CD4-positive, alpha-beta T cell treated with Interferon gamma for 1 hour (primary cell): ENCODE results near the gene RELL2.

Source experiments
- DNase-seq: peaks from one replicate; pipeline ENCODE4 v3.0.0-alpha.2; 2020

Gene RELL2

GRCh38 chr5:141618804-141619554 is 17.8 kb upstream of the RELL2 start, which contains the start of gene DIAPH1:
TSS of gene DIAPH1 (minus strand) at chr5:141619000. CDS start at chr5:141618914, 86 bp downstream.
- peak; percentile 98 for DNase-seq

GRCh38 chr5:141623186-141623585 is 13.6 kb upstream of the RELL2 start:
- peak; percentile 31 for DNase-seq

GRCh38 chr5:141623611-141624010 is 13.2 kb upstream of the RELL2 start:
- no peak for DNase-seq

GRCh38 chr5:141628175-141628788 is 8.5 kb upstream of the RELL2 start:
- no peak for DNase-seq

GRCh38 chr5:141630570-141631140 is 6.1 kb upstream of the RELL2 start:
- DNase-seq = no peak

- DNase-seq = no peak
Observed at GRCh38 chr5:141632650-141633049, 4.1 kb upstream of the RELL2 start.

GRCh38 chr5:141633871-141634561 is 2.8 kb upstream of the RELL2 start:
- no peak for DNase-seq

GRCh38 chr5:141634720-141635119 is 2.1 kb upstream of the RELL2 start:
- DNase-seq = no peak

- DNase-seq = no peak
Observed at GRCh38 chr5:141635646-141636045, 1.2 kb upstream of the RELL2 start.

- no peak for DNase-seq
Observed at GRCh38 chr5:141636106-141636412, 738 bp upstream of the RELL2 start.

GRCh38 chr5:141637123-141637766 is 448 bp downstream of the RELL2 start:
- DNase-seq = peak; percentile 24

GRCh38 chr5:141637767-141638419 is 1.1 kb downstream of the RELL2 start:
- DNase-seq = peak; percentile 67

- DNase-seq = no peak
Observed at GRCh38 chr5:141638771-141639170, 2.0 kb downstream of the RELL2 start.

GRCh38 chr5:141639357-141640050 is 2.7 kb downstream of the RELL2 start:
- no peak for DNase-seq

- no peak for DNase-seq
Observed at GRCh38 chr5:141640051-141640415, 3.2 kb downstream of the RELL2 start.

- no peak for DNase-seq
Observed at GRCh38 chr5:141640698-141641097, 3.9 kb downstream of the RELL2 start.

GRCh38 chr5:141641634-141642267 is 5.0 kb downstream of the RELL2 start:
- no peak for DNase-seq

GRCh38 chr5:141646026-141646425 is 9.2 kb downstream of the RELL2 start:
- no peak for DNase-seq

GRCh38 chr5:141647242-141647641 is 10.4 kb downstream of the RELL2 start:
- no peak for DNase-seq

GRCh38 chr5:141647851-141648250 is 11.1 kb downstream of the RELL2 start:
- DNase-seq = no peak

GRCh38 chr5:141649056-141649688 is 12.4 kb downstream of the RELL2 start:
- no peak for DNase-seq
